ENCODE measurements around the gene BLID.

DNA sequence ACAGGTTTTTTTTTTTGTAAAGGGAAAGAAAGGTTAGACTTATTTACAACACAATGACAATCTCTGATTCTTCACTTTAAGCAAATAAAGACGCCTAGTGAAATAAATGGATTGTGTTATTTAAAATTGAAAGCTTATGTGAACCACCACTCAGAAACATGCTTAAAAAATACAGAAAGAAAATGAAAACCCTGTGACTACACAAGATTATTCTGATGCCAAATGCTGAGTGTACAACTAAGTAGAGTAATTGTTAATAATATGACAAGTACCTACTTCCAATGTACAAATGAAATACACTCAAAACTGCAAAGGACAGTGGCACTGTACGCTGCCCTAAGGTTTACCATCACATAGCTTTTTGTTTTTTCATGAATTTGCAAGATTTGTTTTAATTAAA is 1.0 kb downstream of the BLID start:
- TF ChIP-seq CTCF (IDR thresholded peaks at IDR 0.05) (no peak), EZH2 (IDR thresholded peaks at IDR 0.05) (no peak)
